Measurements from ENCODE around the gene CYP2D6.

The CYP2D6 gene

GRCh38 chr22:42176255-42176915, 45.8 kb upstream of the CYP2D6 start:
- ATAC-seq = no peak
- TF ChIP-seq SNAI2 (CRISPR knock-in tag; IDR thresholded peaks at IDR 0.05) (no peak), CSDC2 (CRISPR knock-in tag; IDR thresholded peaks at IDR 0.05) (no peak), TOX (CRISPR knock-in tag; IDR thresholded peaks at IDR 0.05; ENCODE audit: borderline replicate concordance) (no peak), CREB5 (CRISPR knock-in tag; IDR thresholded peaks at IDR 0.05; ENCODE audit: low read depth) (no peak), ZNF8 (CRISPR knock-in tag; IDR thresholded peaks at IDR 0.05) (no peak), CSRNP3 (CRISPR knock-in tag; IDR thresholded peaks at IDR 0.05) (no peak), OSR1 (CRISPR knock-in tag; IDR thresholded peaks at IDR 0.05) (no peak)

- ATAC-seq = no peak
Measured at GRCh38 chr22:42174062-42174461, 43.5 kb upstream of the CYP2D6 start.

More at GRCh38 chr22:42174062-42174461, 43.5 kb upstream of the CYP2D6 start:
- TF ChIP-seq CREB5 (CRISPR knock-in tag; IDR thresholded peaks at IDR 0.05; ENCODE audit: low read depth) (no peak), ARNTL (CRISPR knock-in tag; IDR thresholded peaks at IDR 0.05; ENCODE audit: borderline replicate concordance, low read depth) (no peak), PPARA (CRISPR knock-in tag; IDR thresholded peaks at IDR 0.05; ENCODE audit: borderline replicate concordance) (no peak), TCF4 (CRISPR knock-in tag; IDR thresholded peaks at IDR 0.05; ENCODE audit: borderline replicate concordance) (no peak), SNAI2 (CRISPR knock-in tag; IDR thresholded peaks at IDR 0.05) (no peak), ZFP30 (CRISPR knock-in tag; IDR thresholded peaks at IDR 0.05) (no peak), ZC3H10 (CRISPR knock-in tag; IDR thresholded peaks at IDR 0.05) (no peak), POU6F1 (CRISPR knock-in tag; IDR thresholded peaks at IDR 0.05; ENCODE audit: borderline replicate concordance, low read depth) (no peak), TSHZ2 (CRISPR knock-in tag; IDR thresholded peaks at IDR 0.05) (no peak), CSDC2 (CRISPR knock-in tag; IDR thresholded peaks at IDR 0.05) (no peak), TOX (CRISPR knock-in tag; IDR thresholded peaks at IDR 0.05; ENCODE audit: borderline replicate concordance) (no peak), RARB (CRISPR knock-in tag; IDR thresholded peaks at IDR 0.05) (no peak), OSR1 (CRISPR knock-in tag; IDR thresholded peaks at IDR 0.05) (no peak), CSRNP3 (CRISPR knock-in tag; IDR thresholded peaks at IDR 0.05) (no peak), ZNF8 (CRISPR knock-in tag; IDR thresholded peaks at IDR 0.05) (no peak), ESRRG (CRISPR knock-in tag; IDR thresholded peaks at IDR 0.05) (no peak), PATZ1 (CRISPR knock-in tag; IDR thresholded peaks at IDR 0.05; ENCODE audit: borderline replicate concordance) (no peak), BACH2 (CRISPR knock-in tag; IDR thresholded peaks at IDR 0.05; ENCODE audit: borderline replicate concordance) (no peak)

Data from SK-N-SH treated with all-trans-retinoic acid at 6 μM for 48 hours (cell line).